GM19328 (cell line): Measurements from ENCODE around the gene SPRY2.
"Not testable (repeated sequence)": the region's sequence is repeated elsewhere in the genome, so short reads cannot be mapped to it uniquely, and the experiment has no call there.

Experiments
- ATAC-seq: cut with Tn5 transposase; IDR thresholded peaks from one replicate; pipeline ENCODE4 v1.9.1; 2021; ENCODE audit warnings: mild to moderate bottlenecking, moderate library complexity; ENCODE audit not compliant: unreplicated experiment

SPRY2 gene

DNA sequence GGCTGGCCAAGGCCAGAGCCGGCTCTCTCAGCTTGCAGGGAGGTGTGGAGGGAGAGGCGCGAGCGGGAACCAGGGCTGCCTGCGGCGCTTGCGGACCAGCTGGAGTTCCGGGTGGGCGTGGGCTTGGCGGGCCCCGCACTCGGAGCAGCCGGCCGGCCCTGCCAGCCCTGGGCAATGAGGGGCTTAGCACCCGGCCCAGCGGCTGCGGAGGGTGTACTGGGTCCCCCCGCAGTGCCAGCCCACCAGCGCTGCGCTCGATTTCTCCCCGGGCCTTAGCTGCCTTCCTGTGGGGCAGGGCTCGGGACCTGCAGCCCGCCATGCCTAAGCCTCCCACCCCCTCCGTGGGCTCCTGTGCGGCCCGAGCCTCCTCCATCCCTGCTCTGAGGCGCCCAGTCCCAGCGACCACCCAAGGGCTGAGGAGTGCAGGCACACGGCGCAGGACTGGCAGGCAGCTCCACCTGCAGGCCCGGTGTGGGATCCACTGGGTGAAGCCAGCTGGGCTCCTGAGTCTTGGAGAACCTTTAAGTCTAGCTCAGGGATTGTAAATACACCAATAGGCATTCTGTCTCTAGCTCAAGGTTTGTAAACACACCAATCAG lies 14.7 kb upstream of the SPRY2 start:
- ATAC-seq: not testable (repeated sequence)

GRCh38 chr13:80348750-80349149 lies 7.8 kb upstream of the SPRY2 start:
- ATAC-seq: no peak

GRCh38 chr13:80348314-80348713 lies 7.4 kb upstream of the SPRY2 start:
- no peak for ATAC-seq

- no peak for ATAC-seq
Observed at GRCh38 chr13:80345771-80346510, 5.0 kb upstream of the SPRY2 start.

DNA sequence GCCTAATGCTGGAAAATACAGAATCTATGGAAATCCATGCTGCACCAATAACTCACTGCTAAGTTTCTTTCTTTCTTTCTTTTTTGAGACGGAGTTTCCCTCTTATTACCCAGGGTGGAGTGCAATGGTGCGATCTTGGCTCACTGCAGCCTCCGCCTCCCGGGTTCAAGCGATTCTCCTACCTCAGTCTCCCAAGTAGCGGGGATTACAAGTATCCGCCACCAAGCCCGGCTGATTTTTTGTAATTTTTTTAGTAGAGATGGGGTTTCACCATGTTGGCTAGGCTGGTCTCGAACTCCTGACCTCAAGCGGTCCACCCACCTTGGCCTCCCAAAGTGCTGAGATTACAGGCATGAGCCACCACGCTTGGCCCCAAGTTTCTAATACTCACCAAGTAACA lies 3.1 kb upstream of the SPRY2 start:
- not testable (repeated sequence) for ATAC-seq

- ATAC-seq: peak; percentile 51
Observed at GRCh38 chr13:80342471-80343371, 1.8 kb upstream of the SPRY2 start.

- no peak for ATAC-seq
Observed at GRCh38 chr13:80341756-80342370, 937 bp upstream of the SPRY2 start.

- peak; percentile 29 for ATAC-seq
Observed at GRCh38 chr13:80340651-80341100, 250 bp downstream of the SPRY2 start.

DNA sequence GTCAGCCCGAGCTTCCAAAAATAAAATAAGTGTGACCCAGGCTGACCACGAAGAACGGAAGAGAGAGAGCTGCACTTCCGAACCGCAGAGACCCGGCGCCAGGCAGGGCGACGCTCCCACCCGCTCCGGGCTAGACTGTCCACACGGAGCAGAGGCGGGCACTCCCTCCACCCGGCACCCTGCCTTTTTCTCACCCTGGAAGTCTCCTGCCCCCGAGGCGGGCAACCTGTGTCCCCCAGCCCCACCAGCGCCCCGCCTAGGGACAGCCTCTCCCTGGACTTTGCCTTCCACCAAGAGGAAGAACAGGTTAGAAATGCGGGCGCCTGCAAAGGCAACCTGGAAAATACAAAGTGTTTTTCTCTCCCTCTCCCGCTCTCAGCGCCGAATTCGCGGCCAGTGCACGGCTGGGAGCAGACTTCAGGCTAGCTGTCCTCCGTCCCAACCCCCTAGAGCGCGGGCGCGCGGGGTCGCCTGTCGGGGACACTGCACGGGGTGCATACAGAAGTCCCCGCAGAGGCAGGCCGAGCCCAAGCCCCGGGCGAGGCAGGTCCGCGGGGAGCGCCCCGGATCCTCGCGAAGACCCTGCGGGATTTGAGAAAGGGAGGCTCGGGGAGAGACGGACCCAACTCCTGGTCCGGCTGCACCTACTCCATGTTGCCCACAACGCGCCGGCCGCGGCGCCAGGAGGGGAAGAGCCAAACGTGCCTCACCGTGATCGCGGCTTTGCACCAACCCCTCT lies 845 bp downstream of the SPRY2 start:
- ATAC-seq: no peak

DNA sequence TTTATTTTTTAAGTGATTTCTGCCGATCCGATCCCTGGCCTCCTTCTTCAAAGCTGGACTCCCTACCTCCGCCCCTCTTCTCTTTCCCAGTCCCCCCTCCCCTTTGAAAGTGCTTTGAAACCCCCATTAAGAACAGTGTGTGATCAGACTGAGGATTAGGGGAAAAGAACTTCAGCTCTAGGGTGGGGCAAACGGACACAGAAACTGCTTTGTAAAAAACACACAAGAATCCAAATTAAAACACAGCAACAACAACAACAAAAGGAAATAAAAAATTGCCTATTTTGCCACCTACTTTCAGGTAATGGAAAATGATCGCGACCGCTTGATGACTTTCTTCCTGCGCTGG lies 1.4 kb downstream of the SPRY2 start:
- ATAC-seq: no peak

GRCh38 chr13:80338781-80339562 lies 2.0 kb downstream of the SPRY2 start:
- no peak for ATAC-seq

DNA sequence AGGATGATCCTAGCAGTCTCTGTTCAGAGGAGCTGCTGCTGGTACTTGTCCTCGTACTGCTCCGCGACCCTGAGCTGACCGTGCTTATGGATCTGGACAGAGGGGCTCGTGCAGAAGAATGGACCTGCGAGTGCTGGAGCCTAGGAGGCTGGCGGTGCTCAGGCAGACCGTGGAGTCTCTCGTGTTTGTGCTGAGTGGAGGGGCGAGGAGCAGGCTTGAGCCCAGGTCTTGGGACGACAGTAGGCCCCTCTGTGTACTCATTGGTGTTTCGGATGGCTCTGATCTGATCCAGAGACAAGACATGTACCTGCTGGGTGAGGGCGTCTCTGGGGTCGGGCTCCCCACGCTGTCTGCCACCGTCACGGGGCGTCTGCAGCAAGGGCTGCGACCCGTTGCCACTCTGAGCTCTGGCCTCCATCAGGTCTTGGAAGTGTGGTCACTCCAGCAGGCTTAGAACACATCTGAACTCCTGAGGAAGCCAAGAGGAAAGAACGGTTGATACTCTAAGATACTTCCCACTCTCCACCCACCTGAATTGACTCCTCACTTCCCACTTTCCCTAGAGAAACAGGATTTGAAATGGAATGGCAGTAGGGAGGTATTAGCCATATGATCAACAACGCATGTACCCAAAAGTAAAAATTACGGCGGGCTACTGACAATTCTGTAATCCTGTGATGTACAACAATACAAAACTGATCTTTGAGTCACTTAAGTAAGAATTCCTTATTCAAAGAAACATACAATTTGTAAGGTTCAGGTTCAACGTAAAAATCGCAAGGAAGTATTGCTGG lies 3.4 kb downstream of the SPRY2 start:
- ATAC-seq: no peak

- no peak for ATAC-seq
Observed at GRCh38 chr13:80336776-80337287, 4.1 kb downstream of the SPRY2 start.

DNA sequence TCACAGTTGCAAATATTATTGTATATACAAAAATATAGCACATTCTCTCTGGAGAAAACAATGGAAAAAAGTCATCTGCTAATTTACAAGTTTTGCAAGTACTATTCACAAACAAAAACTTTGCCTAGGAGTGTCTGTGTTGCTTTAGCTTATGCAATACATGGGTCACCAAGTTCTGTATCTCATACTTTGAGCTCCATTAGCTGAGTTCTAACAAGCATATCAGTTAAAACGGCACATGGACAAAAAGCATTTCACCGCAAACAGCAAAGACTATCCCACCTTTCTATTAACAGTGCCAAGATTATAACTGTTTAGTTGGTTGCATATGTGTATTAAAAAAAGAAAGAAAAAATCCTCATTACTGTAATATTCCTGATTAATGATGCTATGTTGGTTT lies 4.6 kb downstream of the SPRY2 start:
- ATAC-seq: no peak

- no peak for ATAC-seq
Observed at GRCh38 chr13:80334597-80335260, 6.2 kb downstream of the SPRY2 start.

- ATAC-seq: no peak
Observed at GRCh38 chr13:80331984-80332383, 8.9 kb downstream of the SPRY2 start.

DNA sequence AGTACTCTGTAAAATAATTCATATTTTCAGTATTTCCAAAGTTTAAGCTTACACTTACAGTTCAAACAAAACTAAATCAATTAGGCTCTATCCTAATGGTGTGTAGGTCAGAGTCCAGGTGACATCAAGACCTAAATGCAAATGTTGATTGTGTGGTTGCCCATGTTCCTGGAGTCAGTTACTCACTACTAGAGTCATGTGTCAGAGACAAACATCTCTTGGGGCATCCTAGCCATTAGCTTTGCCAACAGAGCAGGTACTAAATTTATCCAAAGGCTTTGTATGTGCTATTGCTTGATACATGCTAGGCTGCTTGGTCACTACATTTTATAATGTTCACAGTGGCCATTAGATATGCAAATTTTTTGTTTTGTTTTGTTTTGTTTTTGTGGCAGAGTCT lies 11.7 kb downstream of the SPRY2 start:
- no peak for ATAC-seq

DNA sequence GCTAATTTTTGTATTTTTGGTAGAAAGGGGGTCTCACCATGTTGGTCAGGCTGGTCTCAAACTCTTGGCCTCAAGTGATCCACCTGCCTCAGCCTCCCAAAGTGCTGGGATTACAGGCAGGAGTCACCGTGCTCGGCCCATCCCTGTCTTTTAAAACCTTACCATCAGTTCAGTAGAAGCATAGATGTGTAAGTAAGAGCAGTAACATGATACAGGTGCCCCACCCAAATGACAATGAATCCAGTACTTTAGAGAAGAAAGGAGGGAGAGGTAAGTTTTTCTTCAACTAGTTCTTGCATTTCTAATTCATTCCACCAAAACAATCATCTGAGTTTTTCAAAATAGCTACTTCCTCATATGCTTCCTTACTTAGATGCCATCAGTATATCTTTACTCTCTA lies 21.9 kb downstream of the SPRY2 start:
- no peak for ATAC-seq
